Prostate gland (tissue), 2 donors: ENCODE data around the gene ATG7. TPM values are rescaled to one million over a fixed set of nuclear protein-coding genes. Genes with fewer than 3 reads are reported as not detected.
A peak's percentile ranks its signal among the peaks of the same experiment; 100 is the strongest.

Experiments used
- DNase-seq: peaks from one replicate; pipeline ENCODE4 v3.0.0-alpha.2; 2019; ENCODE audit warnings: low spot score
- H3K27ac ChIP-seq, 2 donors: fragments of 200-600 bp; sonication (generic); 2 replicates each; pipeline ENCODE4 v1.5.1; 2017 to 2019
- H3K27me3 ChIP-seq: fragments of 200-600 bp; sonication (generic); replicated peaks from 2 replicates; pipeline ENCODE4 v1.5.1; 2019; ENCODE audit not compliant: insufficient read depth
- H3K36me3 ChIP-seq, 2 donors: fragments of 200-600 bp; sonication (generic); 1 replicate in 1 of 2; 2 replicates in 1 of 2; pipeline versions ENCODE4 v1.5.1 to v1.8.1; 2017 to 2019
- H3K4me1 ChIP-seq: fragments of 200-600 bp; sonication (generic); replicated peaks from 2 replicates; pipeline ENCODE4 v1.5.1; 2019
- H3K4me3 ChIP-seq, 2 donors: fragments of 200-600 bp; sonication (generic); 2 replicates each; pipeline ENCODE4 v1.5.1; 2017 to 2019
- H3K9me3 ChIP-seq: fragments of 200-600 bp; sonication (generic); 2 replicates; pipeline ENCODE4 v1.5.1; 2017
- POLR2A ChIP-seq: fragments of 450-650 bp; IDR thresholded peaks from one replicate; pipeline ENCODE4 v1.6.1; 2016; ENCODE audit warnings: antibody characterized with exemption, mild to moderate bottlenecking
- POLR2AphosphoS5 ChIP-seq: sonication (generic); formaldehyde crosslinking; IDR thresholded peaks from one replicate; pipeline ENCODE4 v1.6.1; 2017; ENCODE audit warnings: antibody characterized with exemption
- WGBS: methylation state at CpG from one replicate; pipeline ENCODE4 v1.1.5; 2018; 5-methylcytosine and 5-hydroxymethylcytosine counted together
- intact Hi-C: fragments of 100-400 bp; cut with DNase I; formaldehyde crosslinking; loops from one replicate; pipeline ENCODE4 v1.14.2; 2022
- total RNA-seq, 2 donors: library from RNA; depleted of rRNA; stranded (reverse); fragments of >200 nt; gene quantifications; one replicate each; pipeline ENCODE4 v1.1.0, GENCODE V29; 2016
- TF ChIP-seq, protein P1 (sequence below), 4 experiments: fragments of 200-600 bp in 2 of 4; fragments of 450-650 bp in 2 of 4; sonication (generic) in 2 of 4; IDR thresholded peaks; 1 replicate in 3 of 4; 2 replicates in 1 of 4; pipeline ENCODE4 v1.5.1; 2016 to 2019; ENCODE audit warnings: antibody characterized with exemption in 4 of 4, mild to moderate bottlenecking in 2 of 4, moderate library complexity in 2 of 4

ATG7 gene
- total RNA-seq, 2 donors from 2014 or later = 25.2 to 66.5 TPM

DNA sequence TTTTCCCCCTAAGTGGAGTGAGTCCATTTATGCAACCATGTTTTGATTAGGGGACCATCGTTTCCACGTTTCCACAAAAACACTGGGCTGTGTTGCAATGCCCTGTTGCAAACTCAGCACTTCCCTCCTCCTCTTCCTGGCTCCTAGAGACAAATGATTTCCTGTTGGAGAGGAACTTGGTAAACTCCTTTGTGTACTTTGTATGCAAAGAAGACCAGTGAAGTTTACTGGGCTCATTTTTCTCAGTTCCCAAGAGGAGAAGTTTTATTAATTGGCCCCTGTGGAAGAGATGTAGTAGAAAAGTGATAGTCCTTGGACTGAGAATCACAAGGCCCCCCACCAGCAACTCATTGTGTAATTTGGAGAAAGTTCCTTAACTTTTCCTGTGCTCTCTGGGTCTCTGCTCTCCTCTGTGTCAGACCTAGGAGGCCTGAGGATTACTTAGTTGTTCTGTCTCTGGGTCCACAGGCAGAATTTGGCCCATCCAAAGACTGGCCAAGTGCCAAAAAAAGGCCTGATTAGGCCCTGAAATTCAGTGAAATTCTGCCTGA, 95.0 kb downstream of the ATG7 start:
- Histone ChIP-seq H3K27me3 (no peaks in the 10 kb centered on the region), H3K27ac (peak overlapping the region; percentile 21 to 59), H3K36me3 (no peaks in the 10 kb centered on the region), H3K4me1 (peaks cover 3% of the 10 kb centered on the region), H3K9me3 (no peaks in the 10 kb centered on the region), H3K4me3 (no peak overlapping the region)
- 4% methylated on average over 2 of the region's 2 CpGs for WGBS
- intact Hi-C loops = no loop called here
- DNase-seq = peak; percentile 41
- TF ChIP-seq, protein P1, sequence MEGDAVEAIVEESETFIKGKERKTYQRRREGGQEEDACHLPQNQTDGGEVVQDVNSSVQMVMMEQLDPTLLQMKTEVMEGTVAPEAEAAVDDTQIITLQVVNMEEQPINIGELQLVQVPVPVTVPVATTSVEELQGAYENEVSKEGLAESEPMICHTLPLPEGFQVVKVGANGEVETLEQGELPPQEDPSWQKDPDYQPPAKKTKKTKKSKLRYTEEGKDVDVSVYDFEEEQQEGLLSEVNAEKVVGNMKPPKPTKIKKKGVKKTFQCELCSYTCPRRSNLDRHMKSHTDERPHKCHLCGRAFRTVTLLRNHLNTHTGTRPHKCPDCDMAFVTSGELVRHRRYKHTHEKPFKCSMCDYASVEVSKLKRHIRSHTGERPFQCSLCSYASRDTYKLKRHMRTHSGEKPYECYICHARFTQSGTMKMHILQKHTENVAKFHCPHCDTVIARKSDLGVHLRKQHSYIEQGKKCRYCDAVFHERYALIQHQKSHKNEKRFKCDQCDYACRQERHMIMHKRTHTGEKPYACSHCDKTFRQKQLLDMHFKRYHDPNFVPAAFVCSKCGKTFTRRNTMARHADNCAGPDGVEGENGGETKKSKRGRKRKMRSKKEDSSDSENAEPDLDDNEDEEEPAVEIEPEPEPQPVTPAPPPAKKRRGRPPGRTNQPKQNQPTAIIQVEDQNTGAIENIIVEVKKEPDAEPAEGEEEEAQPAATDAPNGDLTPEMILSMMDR (IDR thresholded peaks at IDR 0.05) = no peak
- peak; percentile 86 for TF ChIP-seq POLR2AphosphoS5

DNA sequence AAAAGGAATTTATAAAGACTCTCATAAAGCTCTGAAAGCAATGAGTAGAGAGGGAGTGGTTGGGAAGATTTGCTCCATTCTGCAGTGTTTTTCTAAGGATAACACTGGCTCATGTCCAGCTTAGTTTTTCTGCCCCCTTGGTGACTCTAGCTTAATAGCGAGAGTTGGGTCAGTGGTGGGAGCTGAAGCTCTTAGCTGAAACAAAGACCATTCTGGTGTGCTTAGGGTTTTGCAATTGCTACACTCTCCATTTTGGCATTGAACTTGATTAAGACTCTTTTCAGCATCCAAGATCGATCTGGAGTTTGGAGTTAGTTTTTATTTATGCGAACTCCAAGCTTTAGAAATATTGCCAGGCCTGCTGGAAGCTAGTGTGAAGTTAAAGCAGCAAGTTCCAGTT, 98.0 kb downstream of the ATG7 start:
- peaks cover 3% of the 10 kb centered on the region for H3K4me1 ChIP-seq
- H3K4me3 ChIP-seq = no peak overlapping the region
- intact Hi-C loops = no loop called here
- WGBS = 70% methylated on average over 3 of the region's 3 CpGs
- TF ChIP-seq POLR2AphosphoS5 = no peak
- TF ChIP-seq, protein P1 (IDR thresholded peaks at IDR 0.05) = no peak
- TF ChIP-seq POLR2A = no peak
- H3K27me3 ChIP-seq = no peaks in the 10 kb centered on the region
- H3K36me3 ChIP-seq = no peaks in the 10 kb centered on the region
- DNase-seq = no peak
- H3K27ac ChIP-seq = no peak overlapping the region
- H3K9me3 ChIP-seq = no peaks in the 10 kb centered on the region

DNA sequence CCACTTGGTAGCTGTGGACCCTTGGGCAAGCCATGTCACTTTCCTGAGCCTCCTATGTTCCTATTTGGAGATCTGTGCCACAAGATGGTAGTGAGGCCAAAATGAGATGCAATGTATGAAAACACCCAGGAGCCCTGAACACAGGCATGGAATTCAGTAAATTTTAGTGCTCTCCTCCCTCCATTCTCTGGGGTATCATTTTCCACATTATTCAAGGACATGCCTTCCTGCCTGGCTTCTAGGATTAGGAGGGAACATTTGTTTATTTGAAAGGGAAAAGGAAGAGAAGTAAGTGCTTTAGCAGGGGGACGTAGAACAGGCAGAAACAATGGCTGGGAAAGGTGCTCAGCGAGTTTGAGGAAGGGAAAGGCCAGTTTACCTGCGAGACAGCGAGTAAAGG, 98.8 kb downstream of the ATG7 start:
- TF ChIP-seq POLR2AphosphoS5 (no peak), POLR2A (no peak)
- TF ChIP-seq, protein P1 (IDR thresholded peaks at IDR 0.05) = no peak
- Histone ChIP-seq H3K4me1 (peaks cover 3% of the 10 kb centered on the region), H3K4me3 (no peak overlapping the region), H3K27me3 (no peaks in the 10 kb centered on the region), H3K27ac (no peak overlapping the region), H3K36me3 (no peaks in the 10 kb centered on the region), H3K9me3 (no peaks in the 10 kb centered on the region)
- DNase-seq = no peak
- 90% methylated on average over 4 of the region's 4 CpGs for WGBS
- intact Hi-C loops = no loop called here

DNA sequence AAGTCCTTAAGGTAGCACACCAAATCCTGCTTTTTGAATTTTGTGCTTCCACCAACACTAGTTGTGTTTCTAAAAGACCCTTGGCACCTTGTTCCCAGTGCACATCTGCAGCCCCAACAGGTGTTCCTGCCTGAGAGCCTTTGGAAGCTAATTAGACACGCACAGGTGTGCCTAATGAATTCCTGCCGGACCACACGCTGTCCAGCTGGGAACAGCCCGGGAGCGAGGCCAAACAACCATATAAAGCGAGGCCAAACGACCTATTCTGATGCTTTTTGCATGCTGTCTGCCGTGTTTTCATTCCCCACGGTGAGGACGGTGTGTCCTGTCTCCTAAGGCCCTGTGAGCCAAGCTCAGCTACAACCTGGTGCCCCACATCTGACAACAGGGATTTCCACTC, 99.5 kb downstream of the ATG7 start:
- Histone ChIP-seq H3K27ac (no peak overlapping the region), H3K9me3 (no peaks in the 10 kb centered on the region), H3K4me1 (peaks cover 3% of the 10 kb centered on the region), H3K4me3 (no peak overlapping the region), H3K27me3 (no peaks in the 10 kb centered on the region), H3K36me3 (no peaks in the 10 kb centered on the region)
- TF ChIP-seq, protein P1 (IDR thresholded peaks at IDR 0.05) = no peak
- TF ChIP-seq POLR2A (no peak), POLR2AphosphoS5 (no peak)
- intact Hi-C loops = no loop called here
- DNase-seq = no peak
- whole genome bisulfite sequencing = 75% methylated on average over 10 of the region's 10 CpGs

DNA sequence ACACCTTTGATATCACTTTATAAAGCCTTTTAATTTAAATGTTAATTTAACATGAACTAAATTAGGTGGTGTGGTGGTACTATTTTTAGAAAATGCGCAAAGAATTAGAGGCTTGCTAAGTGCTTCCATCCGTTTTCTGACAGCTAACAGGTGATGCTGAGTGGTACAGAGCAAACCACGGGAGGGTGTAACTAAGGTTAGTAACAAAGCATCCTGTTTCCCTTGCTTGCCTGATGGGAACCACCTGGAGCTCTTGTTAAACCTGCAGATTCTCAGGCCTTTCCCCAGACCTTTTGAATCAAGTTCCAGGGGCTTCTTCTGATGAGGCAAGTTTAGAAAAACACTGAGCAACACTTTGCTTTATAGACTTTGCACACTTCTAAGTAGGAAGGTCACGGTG, 101.0 kb downstream of the ATG7 start:
- Histone ChIP-seq H3K27ac (no peak overlapping the region), H3K9me3 (no peaks in the 10 kb centered on the region), H3K36me3 (no peaks in the 10 kb centered on the region), H3K27me3 (no peaks in the 10 kb centered on the region), H3K4me3 (no peak overlapping the region), H3K4me1 (no peaks in the 10 kb centered on the region)
- 81% methylated on average over 4 of the region's 4 CpGs for WGBS
- DNase-seq = no peak
- TF ChIP-seq POLR2AphosphoS5 (no peak), POLR2A (no peak)
- TF ChIP-seq, protein P1 (IDR thresholded peaks at IDR 0.05) = no peak
- intact Hi-C loops = no loop called here
